ENCODE results near the gene ARF4. TPM values are rescaled to one million over a fixed set of nuclear protein-coding genes. Genes with fewer than 3 reads are reported as not detected.

ARF4 gene
- total RNA-seq, 2 donors from 2014 or later = 136 to 139 TPM

- no peak for ATAC-seq (ENCODE audit: insufficient number of reproducible peaks, low FRiP score, low read depth)
- DNase-seq (ENCODE audit: low spot score) = no peak
These were observed 52.7 kb downstream of the ARF4 start, which contains the start of gene DNAH12 for GRCh38 chr3:57544181-57545125. TSS of gene DNAH12 (minus strand) at chr3:57544344. CDS start at chr3:57542870, 1,474 bp downstream.

GRCh38 chr3:57538465-57538864 lies 58.7 kb downstream of the ARF4 start:
- Histone ChIP-seq H3K27me3 (replicated peaks; ENCODE audit: insufficient read depth) (no peaks in the 10 kb centered on the region), H3K4me1 (ENCODE audit: control insufficient read depth in 1 of 2, low read depth in 2 of 2) (no peaks in the 10 kb centered on the region), H3K4me3 (no peak overlapping the region), H3K27ac (no peak overlapping the region), H3K9me3 (no peaks in the 10 kb centered on the region), H3K36me3 (no peaks in the 10 kb centered on the region)
- no peak for ATAC-seq (ENCODE audit: insufficient number of reproducible peaks, low FRiP score, low read depth)
- DNase-seq (ENCODE audit: low spot score) = no peak
- TF ChIP-seq, protein P1, sequence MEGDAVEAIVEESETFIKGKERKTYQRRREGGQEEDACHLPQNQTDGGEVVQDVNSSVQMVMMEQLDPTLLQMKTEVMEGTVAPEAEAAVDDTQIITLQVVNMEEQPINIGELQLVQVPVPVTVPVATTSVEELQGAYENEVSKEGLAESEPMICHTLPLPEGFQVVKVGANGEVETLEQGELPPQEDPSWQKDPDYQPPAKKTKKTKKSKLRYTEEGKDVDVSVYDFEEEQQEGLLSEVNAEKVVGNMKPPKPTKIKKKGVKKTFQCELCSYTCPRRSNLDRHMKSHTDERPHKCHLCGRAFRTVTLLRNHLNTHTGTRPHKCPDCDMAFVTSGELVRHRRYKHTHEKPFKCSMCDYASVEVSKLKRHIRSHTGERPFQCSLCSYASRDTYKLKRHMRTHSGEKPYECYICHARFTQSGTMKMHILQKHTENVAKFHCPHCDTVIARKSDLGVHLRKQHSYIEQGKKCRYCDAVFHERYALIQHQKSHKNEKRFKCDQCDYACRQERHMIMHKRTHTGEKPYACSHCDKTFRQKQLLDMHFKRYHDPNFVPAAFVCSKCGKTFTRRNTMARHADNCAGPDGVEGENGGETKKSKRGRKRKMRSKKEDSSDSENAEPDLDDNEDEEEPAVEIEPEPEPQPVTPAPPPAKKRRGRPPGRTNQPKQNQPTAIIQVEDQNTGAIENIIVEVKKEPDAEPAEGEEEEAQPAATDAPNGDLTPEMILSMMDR (IDR thresholded peaks at IDR 0.05) = no peak

More at GRCh38 chr3:57544181-57545125, 52.7 kb downstream of the ARF4 start, which contains the start of gene DNAH12:
- Histone ChIP-seq H3K4me1 (ENCODE audit: control insufficient read depth in 1 of 2, low read depth in 2 of 2) (peaks cover 13 to 27% of the 10 kb centered on the region in 2 donors), H3K9me3 (no peaks in the 10 kb centered on the region), H3K27me3 (replicated peaks; ENCODE audit: insufficient read depth) (no peaks in the 10 kb centered on the region), H3K27ac (no peak within 1 kb of the TSS), H3K4me3 (peak within 1 kb of the TSS; percentile 52), H3K36me3 (no peaks in the 10 kb centered on the region)
- TF ChIP-seq, protein P1 (IDR thresholded peaks at IDR 0.05) = no peak

DNA sequence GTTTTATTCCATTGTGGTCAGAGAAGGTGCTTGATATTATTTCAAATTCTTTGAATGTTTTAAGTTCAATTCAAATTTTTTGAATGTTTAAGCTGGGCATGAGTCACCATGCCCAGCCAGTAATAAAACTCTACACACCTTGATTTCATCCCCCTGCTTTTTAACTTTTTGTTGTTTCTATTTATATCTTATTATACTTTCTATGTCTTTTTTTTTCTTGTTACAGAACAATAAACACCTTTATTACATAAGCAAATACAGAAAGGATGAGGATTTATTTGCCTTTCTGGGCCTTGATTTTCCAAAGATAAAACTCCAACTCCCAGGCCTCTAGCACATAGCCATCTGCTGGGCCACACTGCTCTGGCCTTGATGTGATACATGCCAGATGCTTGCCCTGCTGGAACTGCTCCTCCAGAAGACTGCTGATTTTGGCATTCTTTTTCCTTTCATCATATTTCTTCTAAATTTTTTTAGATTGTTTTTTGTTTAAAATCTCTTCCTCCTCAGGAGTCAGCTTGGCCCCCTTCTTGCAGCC lies 67.0 kb downstream of the ARF4 start:
- Histone ChIP-seq H3K4me3 (no peak overlapping the region), H3K27me3 (replicated peaks; ENCODE audit: insufficient read depth) (no peaks in the 10 kb centered on the region), H3K4me1 (ENCODE audit: control insufficient read depth in 1 of 2, low read depth in 2 of 2) (no peaks in the 10 kb centered on the region), H3K36me3 (no peaks in the 10 kb centered on the region), H3K9me3 (no peaks in the 10 kb centered on the region), H3K27ac (no peak overlapping the region)
- TF ChIP-seq, protein P1 (IDR thresholded peaks at IDR 0.05) = no peak
- no peak for DNase-seq (ENCODE audit: low spot score)
- no peak for ATAC-seq (ENCODE audit: insufficient number of reproducible peaks, low FRiP score, low read depth)

Other genes starting within 250 kb of the ARF4 start
- under 1 TPM; 0.14 to 0.95 TPM for gene DNAH12, start 53.0 kb downstream of the ARF4 start, total RNA-seq
- gene PDE12, start 41.1 kb downstream of the ARF4 start, total RNA-seq = 10 to 100 TPM; 20.6 to 38.7 TPM
- gene DENND6A, start 95.7 kb upstream of the ARF4 start, total RNA-seq = 10 to 100 TPM; 34.0 to 42.0 TPM
- gene SLMAP, start 159.0 kb upstream of the ARF4 start, total RNA-seq = 100 to 1,000 TPM; 221 to 239 TPM

Data from thoracic aorta (tissue), 2 donors.